HG02981 (cell line): ENCODE data around the gene HPS1.

Experiments
- ATAC-seq: cut with Tn5 transposase; IDR thresholded peaks from one replicate; pipeline ENCODE4 v1.9.1; 2021; ENCODE audit warnings: mild to moderate bottlenecking, moderate library complexity; ENCODE audit not compliant: unreplicated experiment

HPS1 gene

DNA sequence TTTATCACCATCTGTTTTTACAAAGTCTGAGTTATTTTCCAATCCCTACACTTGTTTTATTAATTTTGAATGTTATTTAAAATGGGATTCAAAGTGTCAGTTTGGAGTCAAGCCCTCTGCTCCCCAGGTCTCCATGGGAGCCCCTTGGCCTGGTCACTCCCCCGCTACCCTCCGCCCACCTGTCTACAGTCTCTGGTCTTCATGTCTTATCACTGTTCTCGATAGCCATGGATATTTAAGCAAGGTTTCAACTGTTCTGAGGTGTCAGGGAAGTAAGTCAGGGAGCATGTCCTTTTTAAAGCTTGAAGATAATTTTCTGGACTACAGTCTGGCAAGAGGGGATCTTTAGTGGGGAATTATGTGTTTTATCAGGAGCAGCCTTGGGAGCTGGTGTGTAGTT is 19.1 kb upstream of the HPS1 start:
- ATAC-seq: no peak

DNA sequence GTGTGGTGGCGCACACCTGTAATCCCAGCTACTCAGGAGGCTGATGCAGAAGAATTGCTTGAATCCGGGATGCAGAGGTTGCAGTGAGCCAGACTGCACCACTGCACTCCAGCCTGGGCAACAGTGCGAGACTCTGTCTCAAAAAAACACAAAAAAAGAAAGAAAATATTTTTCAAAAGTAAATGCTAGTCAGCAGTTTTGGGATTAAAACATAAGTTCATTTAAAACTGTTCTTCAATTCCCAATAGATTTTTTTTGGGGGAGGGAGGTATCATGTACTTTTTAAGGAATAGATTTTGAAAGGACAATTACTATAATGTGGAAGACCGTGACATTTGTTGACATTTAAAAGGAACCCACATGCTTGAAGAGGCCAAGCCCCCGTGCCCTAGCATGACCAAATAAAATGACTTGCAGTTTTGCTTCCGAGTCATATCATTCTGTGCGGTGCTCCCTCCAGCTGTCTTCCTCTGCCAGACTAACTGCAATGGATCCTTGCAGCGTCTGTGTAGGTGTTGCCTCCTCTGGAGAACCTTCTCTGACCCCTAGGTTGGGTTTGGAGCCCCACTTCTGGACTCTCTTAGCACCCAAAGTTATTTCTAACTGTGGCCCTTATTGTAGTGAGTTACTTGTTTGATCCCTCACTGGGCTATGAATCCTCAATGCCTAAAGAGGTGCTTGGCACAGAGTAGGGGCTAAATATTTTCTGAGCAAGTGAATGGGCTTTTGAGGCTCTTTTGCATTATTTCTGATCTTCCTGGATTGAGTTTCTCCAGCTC is 17.4 kb upstream of the HPS1 start:
- no peak for ATAC-seq

- ATAC-seq: no peak
These were observed 16.3 kb upstream of the HPS1 start for GRCh38 chr10:98463016-98463415.

DNA sequence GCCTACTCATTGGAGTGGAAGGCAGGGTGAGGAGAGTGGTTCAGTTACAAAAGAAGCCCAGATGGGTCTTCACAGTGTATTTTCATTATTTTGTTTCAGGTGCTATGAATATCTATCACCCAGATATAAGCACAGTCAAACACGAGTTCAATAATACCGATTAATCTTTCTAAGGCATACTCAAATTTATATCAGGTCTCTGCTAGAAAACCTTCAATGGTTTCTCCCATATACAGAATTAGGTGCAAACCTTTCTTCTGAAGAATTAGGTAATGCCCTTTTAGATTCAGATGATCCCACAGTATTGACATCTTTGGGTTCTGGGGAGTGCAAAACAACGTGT is 14.7 kb upstream of the HPS1 start:
- ATAC-seq: no peak

DNA sequence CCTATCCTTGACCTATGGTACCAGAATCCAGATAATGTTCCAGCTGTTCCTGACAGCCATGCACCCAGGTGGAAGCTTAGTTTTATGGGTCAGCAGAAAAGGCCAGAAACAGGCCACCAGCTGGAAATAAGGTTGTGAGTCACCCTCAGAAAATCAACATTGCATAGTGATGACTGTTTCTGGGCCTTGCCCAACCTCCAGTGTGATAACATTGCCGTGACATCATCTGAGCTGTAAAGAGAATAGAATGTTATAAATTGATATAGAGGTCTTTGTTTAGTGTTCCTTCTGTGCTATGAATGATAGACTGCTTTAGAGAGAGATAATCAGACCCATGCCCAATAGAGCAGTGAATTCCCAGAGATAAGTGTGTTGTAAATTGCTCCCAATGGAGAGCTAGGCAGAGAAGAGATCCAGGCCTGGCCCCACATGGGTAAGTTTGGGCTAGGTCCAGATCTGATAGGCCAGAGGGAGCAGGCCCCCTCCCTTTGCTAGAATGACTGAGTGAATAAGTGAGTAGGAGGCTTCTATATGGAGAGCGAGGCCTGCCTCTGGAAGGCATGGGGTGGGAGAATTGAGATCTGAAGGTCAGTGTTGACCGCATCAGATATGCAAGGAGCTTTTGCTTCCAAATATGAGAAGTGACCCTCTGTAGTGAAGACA is 14.2 kb upstream of the HPS1 start:
- ATAC-seq: no peak

DNA sequence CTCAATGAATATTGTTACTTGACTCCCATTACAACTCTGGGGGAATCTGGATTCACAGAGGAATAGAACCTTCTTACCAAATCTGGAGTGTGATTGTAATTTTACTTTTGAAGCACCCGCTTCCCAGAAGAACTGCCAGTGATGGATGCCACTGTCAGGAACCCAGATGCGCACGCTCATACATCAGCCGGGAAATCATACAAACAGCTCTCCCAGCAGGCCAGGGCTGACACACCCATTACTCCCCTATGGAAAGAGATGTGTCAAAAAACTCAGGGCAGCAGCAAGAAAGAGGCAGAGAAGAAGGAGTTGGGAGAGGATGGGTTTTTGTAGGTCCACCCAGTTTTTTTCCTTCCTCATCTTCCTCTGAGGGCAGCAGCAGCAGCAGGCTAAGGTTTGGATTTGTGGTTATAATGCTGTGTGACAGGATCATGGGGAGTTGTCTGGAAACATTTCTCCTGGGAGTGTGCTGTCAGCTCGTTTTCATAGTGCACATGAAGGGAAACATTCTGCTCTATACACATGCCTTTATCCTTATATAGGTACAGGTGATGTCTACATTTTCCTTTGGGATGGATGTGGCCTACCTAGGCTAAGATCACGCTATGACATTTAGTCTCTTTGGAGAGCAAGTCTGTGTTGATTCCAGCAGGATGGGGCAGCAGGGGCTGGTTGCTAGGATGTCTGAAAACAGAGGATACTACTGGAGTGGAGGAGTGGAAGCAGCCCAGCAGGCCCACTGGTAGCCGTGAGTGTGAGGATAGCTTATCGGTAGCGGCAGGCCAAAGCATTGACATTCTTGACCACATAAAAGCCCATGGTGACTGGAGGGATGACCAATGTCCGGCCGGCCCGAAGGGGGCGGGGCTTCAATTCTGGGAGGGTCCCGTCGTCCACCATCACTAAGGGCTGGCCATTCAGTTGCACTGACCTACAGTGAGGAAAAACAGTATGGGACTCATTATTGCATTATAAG is 12.4 kb upstream of the HPS1 start:
- ATAC-seq: no peak

GRCh38 chr10:98457721-98458120 is 11.0 kb upstream of the HPS1 start:
- ATAC-seq: no peak

- no peak for ATAC-seq
These were observed 10.1 kb upstream of the HPS1 start for GRCh38 chr10:98456686-98457482.

DNA sequence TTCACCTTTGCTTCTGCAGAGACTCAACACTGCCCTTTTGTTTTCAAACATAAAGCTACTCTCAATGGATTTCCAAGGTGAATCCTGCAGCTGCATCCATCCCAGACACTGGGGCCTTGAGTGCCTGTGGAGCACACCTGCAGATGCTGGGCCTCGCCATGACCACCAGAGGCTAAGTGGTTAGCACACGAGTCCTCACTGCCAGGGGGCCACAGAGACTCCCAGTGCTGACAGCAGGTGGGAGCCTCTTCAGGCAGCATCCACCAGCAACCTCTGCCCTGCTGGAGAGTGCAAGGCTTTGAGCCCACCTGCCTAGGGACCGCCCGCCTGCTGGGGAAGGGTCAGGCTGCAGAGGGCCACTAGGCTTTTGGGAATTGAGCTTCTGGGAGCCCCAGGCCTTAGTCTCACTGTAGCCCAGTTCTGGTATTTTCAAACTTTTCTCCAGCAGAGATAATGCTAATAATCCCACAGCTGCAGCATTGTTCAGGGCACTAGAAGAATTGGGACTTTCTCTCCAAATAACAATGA is 9.4 kb upstream of the HPS1 start:
- no peak for ATAC-seq

DNA sequence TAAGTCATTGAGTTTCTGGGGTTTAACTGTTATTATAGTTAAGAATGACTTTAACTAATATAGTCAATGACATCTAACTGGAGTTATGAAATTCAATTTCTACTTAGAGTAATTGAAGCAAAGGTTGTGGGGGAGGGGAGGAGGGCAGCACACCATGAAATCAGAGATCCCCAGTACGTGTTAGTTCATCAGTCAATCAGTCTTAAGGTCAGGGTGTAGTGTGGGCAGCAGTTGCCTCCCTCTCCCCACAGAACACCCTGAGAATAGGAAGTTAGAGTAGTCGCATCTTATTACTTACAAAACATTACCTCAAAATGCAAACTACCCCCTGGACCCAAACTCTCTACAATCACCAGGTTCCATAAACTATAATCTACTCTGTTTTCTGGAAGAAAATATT is 7.0 kb upstream of the HPS1 start:
- ATAC-seq: no peak

DNA sequence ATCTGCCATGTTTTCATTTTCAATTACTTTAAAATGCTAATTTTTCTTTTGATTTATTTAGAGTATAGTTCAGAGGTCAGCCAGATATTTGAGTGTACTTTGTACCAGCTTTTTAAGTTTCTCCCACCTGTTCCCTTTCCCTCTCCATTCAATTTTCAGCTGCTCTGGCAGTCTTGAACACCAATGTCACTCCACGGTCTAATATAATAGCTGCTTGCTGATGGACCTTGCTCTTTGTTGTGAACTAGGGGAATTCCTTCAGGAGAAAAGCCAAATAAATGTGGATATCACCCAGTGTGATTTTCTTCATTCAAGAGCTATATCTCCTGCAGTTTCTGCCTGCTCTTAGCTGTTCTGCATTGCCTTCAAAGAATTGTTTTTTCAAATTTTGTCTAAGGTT is 3.9 kb upstream of the HPS1 start:
- ATAC-seq: no peak

GRCh38 chr10:98449287-98449686 is 2.6 kb upstream of the HPS1 start:
- no peak for ATAC-seq

- ATAC-seq: peak; percentile 12
These were observed 529 bp downstream of the HPS1 start for GRCh38 chr10:98446151-98446660.

DNA sequence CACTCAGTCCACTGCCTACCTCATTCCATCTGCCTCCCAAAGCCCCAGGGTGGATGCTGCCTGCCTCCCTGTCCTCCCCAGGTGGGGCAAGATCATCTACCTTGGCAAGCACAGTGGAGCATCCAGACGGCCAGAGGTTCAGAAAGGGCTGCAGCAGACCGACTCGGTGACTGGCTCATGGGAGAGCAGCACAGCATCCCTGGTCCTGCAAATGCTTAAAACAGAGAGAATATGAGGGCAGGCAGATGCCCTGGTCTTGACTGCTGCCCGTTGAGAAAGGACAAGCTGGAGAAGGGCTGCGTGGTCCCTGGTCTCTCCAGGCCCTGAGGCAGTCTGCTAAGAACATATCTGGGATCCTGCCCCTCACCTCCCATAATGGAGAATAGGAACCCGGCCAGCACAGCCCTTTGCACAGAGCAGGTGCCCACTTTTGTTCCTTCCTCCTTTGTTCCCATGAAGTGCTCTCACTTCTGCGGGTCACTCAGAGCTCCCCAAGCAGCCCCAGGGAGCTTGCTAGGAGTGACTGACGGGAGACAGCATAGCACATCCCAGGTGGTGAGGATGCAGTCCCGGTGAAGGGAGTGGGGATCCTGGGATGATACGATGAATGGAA is 1.4 kb downstream of the HPS1 start:
- no peak for ATAC-seq

DNA sequence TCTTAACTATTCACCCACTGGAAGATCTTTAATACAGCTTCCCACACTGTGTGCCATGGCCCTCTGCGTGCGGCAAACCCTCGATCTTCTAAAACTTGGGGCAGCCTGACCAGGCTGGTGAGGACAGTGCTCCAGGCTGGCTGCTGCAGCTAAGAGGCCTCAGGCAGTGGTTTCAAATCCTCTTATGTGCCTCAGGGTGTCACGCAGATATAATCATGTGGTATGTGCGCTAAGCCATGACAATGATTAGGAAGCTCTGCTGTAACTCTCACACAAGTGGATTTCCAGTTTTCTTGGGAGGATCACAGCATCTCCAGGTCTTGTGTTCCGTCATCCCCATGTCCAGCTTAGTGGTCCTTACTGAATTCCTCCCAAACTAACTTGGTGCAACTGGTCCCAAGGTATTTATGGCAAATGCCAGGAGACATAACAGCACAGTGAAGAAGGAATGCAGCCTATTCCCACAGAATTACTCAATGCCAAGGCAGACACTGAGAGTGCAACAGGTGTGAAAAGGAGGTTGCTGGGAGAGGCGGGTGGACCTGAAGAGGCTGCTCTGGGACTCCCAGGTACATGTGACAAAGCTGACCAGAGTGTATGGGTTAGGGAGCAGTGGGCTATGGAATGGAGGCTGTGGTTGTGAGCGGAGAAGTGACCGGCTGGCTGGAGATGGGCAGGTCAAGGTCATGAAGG is 2.3 kb downstream of the HPS1 start:
- no peak for ATAC-seq

- ATAC-seq: no peak
These were observed 8.0 kb downstream of the HPS1 start for GRCh38 chr10:98438715-98439114.

DNA sequence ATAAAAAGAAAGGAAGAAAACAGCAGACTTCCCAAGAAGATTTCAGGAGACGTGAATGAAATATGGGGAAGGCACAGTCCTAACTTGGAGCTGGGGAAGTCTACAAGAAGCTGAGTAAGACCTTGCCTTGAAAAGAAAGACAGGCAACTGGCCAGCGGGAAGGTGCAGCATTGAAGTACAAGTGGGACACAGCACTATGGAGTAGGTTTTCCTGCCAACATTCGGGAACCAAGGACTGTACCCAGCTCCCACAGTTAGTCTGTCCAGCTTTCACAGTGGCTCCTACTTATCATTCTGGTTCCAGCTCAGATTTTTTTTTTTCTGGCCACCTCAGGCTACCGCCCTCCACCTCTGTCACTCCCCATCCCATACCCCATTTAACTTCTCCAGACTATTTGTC is 10.0 kb downstream of the HPS1 start:
- no peak for ATAC-seq

- ATAC-seq: no peak
These were observed 11.6 kb downstream of the HPS1 start for GRCh38 chr10:98435178-98435577.
